ENCODE measurements around the gene EFCAB9. TPM values are rescaled to one million over a fixed set of nuclear protein-coding genes. Genes with fewer than 3 reads are reported as not detected.

EFCAB9 gene
- total and polyA plus RNA-seq, 9 donors: not detected

DNA sequence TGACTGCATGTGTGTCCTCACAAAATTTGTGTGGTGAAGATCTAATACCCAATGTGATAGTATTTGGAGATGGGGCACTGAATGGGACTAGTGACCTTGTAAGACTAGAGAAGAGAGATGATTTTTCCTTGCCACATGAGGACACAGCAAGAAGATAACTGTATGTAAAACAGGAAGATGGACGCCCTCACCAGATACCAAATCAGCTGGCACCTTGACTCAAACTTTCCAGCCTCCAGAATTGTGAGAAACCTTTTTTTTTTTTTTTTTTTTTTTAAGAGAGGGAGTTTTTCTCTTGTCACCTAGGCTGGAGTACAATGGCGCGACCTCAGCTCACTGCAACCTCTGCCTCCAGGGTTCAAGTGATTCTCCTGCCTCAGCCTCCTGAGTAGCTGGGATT is 49.3 kb downstream of the EFCAB9 start:
- no peak for DNase-seq
- WGBS, 3 donors: 95 to 98% (median 97%) methylated on average over 3 of the region's 3 CpGs
- H3K27ac ChIP-seq: no peak overlapping the region
- no peaks in the 10 kb centered on the region for H3K4me1 ChIP-seq (ENCODE audit: insufficient read depth)
- TF ChIP-seq POLR2A (IDR thresholded peaks at IDR 0.05) (no peak), EP300 (IDR thresholded peaks at IDR 0.05) (no peak)
- TF ChIP-seq, protein P1, sequence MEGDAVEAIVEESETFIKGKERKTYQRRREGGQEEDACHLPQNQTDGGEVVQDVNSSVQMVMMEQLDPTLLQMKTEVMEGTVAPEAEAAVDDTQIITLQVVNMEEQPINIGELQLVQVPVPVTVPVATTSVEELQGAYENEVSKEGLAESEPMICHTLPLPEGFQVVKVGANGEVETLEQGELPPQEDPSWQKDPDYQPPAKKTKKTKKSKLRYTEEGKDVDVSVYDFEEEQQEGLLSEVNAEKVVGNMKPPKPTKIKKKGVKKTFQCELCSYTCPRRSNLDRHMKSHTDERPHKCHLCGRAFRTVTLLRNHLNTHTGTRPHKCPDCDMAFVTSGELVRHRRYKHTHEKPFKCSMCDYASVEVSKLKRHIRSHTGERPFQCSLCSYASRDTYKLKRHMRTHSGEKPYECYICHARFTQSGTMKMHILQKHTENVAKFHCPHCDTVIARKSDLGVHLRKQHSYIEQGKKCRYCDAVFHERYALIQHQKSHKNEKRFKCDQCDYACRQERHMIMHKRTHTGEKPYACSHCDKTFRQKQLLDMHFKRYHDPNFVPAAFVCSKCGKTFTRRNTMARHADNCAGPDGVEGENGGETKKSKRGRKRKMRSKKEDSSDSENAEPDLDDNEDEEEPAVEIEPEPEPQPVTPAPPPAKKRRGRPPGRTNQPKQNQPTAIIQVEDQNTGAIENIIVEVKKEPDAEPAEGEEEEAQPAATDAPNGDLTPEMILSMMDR (IDR thresholded peaks at IDR 0.05): no peak
- intact Hi-C loops (cut with DNase I): no loop called here
- no peaks in the 10 kb centered on the region for H3K27me3 ChIP-seq
- H3K9me3 ChIP-seq: no peaks in the 10 kb centered on the region
- no peaks in the 10 kb centered on the region for H3K36me3 ChIP-seq
- H3K4me3 ChIP-seq: no peak overlapping the region

GRCh38 chr5:172245046-172245445 is 51.1 kb downstream of the EFCAB9 start:
- intact Hi-C loops (cut with DNase I): no loop called here
- TF ChIP-seq EP300 (IDR thresholded peaks at IDR 0.05): no peak
- TF ChIP-seq, protein P1 (IDR thresholded peaks at IDR 0.05): no peak
- TF ChIP-seq POLR2A (IDR thresholded peaks at IDR 0.05): no peak
- 91 to 96% (median 95%) methylated on average over 2 of the region's 2 CpGs for WGBS, 3 donors
- H3K27ac ChIP-seq: no peak overlapping the region
- H3K36me3 ChIP-seq: no peaks in the 10 kb centered on the region
- no peak for DNase-seq
- H3K27me3 ChIP-seq: no peaks in the 10 kb centered on the region
- H3K9me3 ChIP-seq: no peaks in the 10 kb centered on the region
- no peak overlapping the region for H3K4me3 ChIP-seq
- no peaks in the 10 kb centered on the region for H3K4me1 ChIP-seq (ENCODE audit: insufficient read depth)

- no peak for DNase-seq
- WGBS, 3 donors: 41 to 63% (median 44%) methylated on average over 1 of the region's 1 CpG
- no peaks in the 10 kb centered on the region for H3K9me3 ChIP-seq
- no peaks in the 10 kb centered on the region for H3K27me3 ChIP-seq
- H3K36me3 ChIP-seq: no peaks in the 10 kb centered on the region
- TF ChIP-seq, protein P1 (IDR thresholded peaks at IDR 0.05): no peak
- TF ChIP-seq EP300 (IDR thresholded peaks at IDR 0.05) (no peak), POLR2A (IDR thresholded peaks at IDR 0.05) (no peak)
- H3K4me3 ChIP-seq: no peak overlapping the region
- no peaks in the 10 kb centered on the region for H3K4me1 ChIP-seq (ENCODE audit: insufficient read depth)
- no peak overlapping the region for H3K27ac ChIP-seq
- intact Hi-C loops (cut with DNase I): no loop called here
Measured at GRCh38 chr5:172245703-172246125, 51.7 kb downstream of the EFCAB9 start.

- intact Hi-C loops (cut with DNase I): no loop called here
- Histone ChIP-seq H3K9me3 (no peaks in the 10 kb centered on the region), H3K27me3 (no peaks in the 10 kb centered on the region), H3K27ac (no peak overlapping the region), H3K36me3 (no peaks in the 10 kb centered on the region), H3K4me1 (ENCODE audit: insufficient read depth) (no peaks in the 10 kb centered on the region), H3K4me3 (no peak overlapping the region)
- WGBS, 3 donors: 91 to 92% (median 92%) methylated on average over 2 of the region's 2 CpGs
- DNase-seq: no peak
- TF ChIP-seq, protein P1 (IDR thresholded peaks at IDR 0.05): no peak
- TF ChIP-seq POLR2A (IDR thresholded peaks at IDR 0.05) (no peak), EP300 (IDR thresholded peaks at IDR 0.05) (no peak)
Measured at GRCh38 chr5:172248637-172249036, 54.7 kb downstream of the EFCAB9 start.

Data from ovary (tissue), 9 donors.